Adrenal gland (tissue), 5 donors: Measurements from ENCODE around the gene TOGARAM2.

Experiments used
- CTCF ChIP-seq, 6 experiments: fragments of 450-650 bp in 4 of 6; fragments of 200-600 bp in 2 of 6; sonication (generic) in 1 of 6; IDR thresholded peaks; 1 replicate in 5 of 6; 2 replicates in 1 of 6; pipeline versions ENCODE4 v1.5.1 to v1.8.0; 2016 to 2021; ENCODE audit warnings: antibody characterized with exemption in 6 of 6, mild to moderate bottlenecking in 2 of 6, moderate library complexity in 1 of 6
- POLR2A ChIP-seq, 2 donors: fragments of 450-650 bp; IDR thresholded peaks; one replicate each; pipeline ENCODE4 v1.6.1; 2017; ENCODE audit warnings: antibody characterized with exemption in 2 of 2, mild to moderate bottlenecking in 2 of 2, moderate library complexity in 1 of 2
- donor health status: DM: no; HTN: no; CAD: no.

GRCh38 chr2:28960401-28960800 lies 20.7 kb upstream of the TOGARAM2 start:
- TF ChIP-seq CTCF (IDR thresholded peaks at IDR 0.05) (no peak), POLR2A (IDR thresholded peaks at IDR 0.05) (no peak)
